HG03196 (cell line): ENCODE measurements around the gene CLSTN1.

Experiments
- ATAC-seq: cut with Tn5 transposase; IDR thresholded peaks from one replicate; pipeline ENCODE4 v1.9.1; 2021; ENCODE audit not compliant: unreplicated experiment

Gene CLSTN1

DNA sequence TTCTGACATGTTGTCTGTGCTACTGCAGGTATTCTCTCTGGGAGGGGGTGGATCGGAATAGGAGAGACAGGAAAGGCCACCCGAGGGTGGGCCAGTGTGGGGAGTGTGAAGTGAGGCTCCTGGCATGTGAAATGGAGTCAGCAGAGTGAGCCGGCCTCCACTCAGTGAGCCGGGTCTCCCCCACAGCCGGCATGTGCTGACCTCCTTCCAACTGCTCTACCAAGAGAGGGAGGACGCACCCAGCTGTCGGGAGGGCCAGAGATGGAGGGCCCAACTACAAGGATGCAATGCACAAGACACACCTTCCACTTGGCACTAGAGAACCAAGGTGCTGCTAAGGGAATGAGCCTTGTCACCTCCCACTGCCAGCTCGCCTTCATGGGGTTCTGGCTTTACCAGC is 28.2 kb upstream of the CLSTN1 start:
- ATAC-seq: no peak

DNA sequence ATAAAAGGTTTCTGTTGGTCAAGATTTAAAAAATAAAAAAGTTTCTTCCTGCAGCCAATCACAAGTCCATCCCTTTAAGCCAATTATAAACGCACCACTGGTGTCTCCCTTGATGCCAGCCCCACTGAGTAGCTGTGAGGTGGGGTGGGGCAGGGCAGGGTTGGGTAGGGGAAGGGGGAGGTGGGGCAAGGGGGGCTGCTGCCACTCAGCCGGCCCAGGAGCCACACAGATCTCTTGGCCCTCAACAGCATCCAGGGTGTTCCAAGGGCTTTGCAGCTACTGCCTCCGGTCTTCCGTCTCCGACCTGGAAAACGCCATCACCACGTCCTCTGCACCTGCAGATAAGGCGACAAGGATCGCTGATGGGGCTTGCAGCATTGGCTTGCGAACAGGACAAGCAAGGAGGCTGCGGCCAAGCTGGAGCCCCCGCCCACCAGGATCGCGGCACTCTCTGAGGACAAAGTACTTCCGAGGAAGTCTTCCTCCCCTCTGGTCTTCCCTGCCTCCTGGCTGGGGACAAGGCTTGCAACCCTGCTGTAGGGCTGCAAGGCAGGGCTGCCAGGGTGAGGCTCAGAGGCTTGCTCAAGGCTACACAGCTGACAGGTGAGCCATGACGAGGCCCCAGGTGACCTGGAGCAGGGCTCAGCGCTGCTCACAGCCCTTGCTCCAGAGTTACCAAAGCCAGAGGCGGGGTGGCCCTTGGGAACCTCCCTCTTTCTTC is 26.8 kb upstream of the CLSTN1 start:
- ATAC-seq: no peak

DNA sequence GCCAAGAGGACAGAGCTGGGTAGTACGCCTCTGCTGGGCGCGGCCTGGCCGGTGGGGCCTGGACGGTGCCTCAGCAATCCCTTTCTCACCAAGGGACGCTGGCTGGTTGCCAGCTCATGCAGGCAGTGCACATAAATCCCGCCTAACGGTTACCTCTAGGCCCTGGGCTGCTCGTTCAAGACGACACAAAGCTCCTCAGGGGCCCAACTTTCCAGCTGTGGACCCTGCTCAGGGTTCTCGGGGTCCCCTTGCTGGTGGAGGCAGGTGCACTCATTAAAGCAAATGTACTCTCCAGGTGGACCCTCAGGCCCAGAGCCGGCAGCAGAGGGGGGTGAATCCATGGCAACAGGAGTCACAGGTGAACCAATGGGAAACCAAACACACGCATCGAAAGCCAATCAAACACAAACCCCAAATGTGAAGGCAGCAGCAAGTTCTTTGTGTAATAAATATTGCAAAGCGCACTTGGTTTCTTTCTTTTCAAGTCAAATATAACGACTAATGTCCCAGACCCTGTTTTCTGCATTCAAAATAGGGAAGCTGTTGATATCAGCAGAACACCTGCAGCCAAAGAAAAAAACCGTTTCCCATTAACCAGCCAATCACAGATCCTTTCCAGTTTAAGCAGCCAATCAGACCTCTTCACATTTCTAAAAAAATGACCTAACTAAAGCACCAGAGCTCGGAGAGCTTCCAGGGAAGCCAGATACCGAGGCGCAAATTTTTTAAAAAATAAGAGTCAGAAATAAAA is 26.1 kb upstream of the CLSTN1 start:
- ATAC-seq: no peak

DNA sequence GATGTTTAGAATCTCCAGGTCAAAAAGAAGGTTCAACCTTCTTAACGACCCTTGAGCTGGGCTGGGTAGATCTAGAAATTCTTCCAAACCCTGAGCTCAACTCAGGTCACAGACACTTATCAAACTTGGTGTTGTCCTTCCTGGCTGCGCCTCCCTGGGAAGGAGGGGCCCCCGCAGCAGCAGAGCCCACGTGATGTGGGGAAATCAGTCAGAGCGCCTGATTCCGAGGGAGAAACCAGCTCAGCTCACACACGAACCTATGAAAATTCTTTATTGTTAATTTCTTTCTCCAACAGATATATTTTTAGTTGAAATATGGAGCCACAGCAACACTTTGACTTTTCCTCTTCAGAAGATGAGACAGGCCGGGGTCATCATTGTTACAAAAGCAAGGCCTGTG is 24.3 kb upstream of the CLSTN1 start:
- ATAC-seq: no peak

DNA sequence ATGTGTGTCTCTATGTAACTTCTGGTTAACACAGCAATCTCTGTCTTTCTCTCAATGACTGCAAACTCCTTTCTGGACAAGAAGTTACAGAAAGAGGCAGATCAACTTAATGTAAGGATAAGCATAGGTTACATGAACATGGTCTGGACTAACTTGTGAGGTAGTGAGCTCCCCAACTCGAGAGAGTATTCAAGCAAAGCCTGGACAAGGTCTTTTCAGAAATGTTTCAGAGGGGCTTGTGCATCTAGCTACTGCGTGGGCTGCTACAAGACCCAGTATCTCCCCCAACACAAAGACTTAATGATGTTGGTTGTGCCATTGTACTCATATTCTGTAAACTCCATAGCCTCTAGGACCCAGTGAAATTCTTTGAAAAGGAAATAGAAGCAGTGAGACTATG is 23.5 kb upstream of the CLSTN1 start:
- ATAC-seq: no peak

DNA sequence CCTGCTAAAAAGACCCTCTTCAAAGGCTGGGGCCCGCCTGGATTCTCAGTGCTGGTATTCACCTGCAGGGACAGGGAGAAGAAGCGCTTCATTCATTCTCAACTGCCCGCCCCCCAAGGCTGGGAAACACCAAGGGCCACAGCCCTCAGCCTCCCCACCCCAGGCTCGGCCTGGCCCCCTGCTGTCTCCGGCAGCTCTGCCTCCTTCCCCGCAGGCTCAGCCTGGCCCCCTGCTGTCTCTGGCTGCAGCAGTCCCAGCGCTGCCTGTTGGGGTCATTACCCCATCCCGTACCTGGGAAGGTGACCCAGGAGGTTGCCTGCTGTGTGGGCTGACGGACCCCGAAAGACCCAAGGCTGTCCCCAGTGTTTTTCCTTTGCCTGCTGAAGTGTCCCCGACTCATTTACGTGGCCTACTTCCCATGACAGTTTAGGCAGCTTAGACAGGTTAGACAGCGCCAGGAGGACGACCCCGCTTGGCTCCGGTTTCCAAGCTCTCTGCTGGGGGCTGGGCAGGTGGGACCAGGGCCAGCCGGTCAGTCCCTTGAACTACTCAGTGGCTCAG is 22.9 kb upstream of the CLSTN1 start:
- no peak for ATAC-seq

DNA sequence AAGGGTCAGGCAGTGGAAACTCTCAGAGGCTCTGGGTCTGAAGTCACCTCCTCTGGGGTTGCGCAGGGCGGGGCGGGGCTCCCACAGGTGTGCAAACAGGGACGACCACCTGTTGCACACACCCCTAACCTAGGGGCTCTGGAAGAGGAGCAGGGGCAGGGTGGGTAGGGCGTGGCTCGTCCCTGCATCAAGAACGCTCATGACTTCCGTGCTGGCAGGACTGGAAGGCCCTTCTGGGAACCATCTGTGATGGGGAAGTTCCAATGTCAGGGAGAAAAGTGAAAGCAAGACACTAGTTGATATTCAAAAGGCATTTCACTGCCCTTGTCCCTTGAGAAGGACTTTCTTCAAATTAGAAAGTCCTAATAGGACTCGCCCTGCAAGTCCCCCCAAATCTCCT is 22.1 kb upstream of the CLSTN1 start:
- no peak for ATAC-seq

DNA sequence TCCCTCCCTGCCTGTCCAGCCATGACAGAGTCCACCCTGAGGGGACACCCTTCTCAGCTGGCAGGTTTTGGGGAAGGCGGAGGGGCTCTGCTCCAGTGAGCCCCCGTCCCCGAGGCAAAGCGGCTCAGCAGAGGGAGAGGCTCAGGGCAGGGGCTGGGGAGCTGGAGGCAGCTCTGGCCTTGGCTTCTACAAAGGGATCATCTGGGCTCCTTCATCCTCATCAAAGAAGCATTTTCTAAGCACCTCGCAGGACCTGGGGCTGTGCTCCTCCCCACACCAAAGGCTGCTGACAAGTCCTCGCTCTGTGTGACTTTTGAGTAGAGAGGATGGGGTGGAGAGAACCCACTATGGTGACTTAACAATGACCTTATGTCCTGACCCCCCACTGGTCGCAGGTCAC is 21.0 kb upstream of the CLSTN1 start:
- no peak for ATAC-seq

DNA sequence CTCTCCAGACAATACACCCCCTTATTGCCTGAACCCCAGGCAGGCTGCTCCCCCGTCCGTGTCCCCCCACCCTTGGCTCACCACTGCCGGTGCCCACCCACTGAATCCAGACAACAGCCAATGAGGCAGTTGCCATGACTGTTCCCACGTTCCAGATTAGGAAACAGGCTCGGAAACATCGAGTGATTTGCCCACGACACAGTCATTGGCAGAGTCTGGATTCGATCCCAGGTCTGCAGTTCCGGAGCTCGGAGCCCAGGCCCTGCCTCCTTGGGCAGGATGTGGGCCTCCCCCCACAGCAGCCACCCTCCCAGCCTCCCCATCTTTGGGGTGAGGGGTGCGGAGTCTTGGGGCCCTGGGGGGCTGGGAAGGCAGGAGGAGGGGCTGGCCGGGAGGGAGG is 20.3 kb upstream of the CLSTN1 start:
- ATAC-seq: no peak

DNA sequence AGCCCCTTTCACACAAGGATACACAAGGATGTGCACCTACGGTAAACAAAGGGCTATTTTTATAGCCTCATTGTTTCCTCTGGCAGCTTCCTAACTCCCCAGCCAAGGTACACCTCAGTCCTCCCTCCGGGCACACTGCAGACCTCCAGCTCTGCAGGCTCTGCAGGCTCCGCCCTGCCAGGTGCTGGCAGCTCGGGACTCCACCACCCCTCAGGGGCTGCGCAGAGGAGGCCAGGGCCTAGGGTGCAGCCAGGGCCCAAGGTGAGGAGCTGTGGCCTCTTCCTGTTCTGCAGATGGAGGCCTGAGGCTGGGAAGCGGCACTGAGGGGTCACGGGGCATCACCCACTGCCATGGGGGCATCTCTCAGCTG is 19.8 kb upstream of the CLSTN1 start:
- no peak for ATAC-seq

DNA sequence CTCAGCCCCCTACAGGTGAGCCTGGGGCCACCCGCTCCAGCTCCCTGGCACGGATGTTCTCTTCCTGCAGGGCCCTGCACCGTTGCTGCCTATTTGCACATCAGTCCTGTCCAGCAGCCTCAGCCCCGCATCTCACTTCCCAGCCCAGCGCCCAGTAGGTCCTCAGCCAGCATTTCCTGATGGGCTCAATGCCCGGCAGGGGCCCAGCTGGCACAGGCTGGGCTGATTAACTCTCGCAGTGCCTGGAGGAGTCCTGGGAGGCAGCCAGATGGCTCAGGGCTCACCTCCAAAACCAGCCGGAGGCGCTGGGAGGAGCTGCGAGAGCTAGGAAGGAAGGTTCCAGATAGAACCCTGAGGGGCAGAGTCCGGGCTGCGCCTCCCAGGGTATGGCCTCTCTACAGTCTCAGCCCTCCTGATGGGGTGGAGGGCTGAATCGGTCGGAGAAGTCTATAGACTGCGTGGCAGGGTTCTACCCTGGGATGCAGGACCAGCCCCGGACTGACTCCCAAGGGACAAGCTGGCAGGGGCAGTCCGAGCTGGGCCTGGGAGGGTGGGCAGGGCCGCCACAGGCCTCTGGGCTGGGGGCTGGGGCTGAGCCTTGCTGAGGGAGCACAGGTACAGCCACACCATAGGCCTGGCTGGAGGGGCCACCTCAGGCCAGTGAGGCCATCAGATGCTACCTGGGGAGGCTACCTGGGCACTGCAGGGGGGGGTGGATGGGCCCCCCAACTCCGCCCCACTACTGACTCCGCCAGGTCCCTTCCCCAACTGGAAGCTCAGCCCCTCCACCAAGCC is 19.2 kb upstream of the CLSTN1 start:
- ATAC-seq: no peak

DNA sequence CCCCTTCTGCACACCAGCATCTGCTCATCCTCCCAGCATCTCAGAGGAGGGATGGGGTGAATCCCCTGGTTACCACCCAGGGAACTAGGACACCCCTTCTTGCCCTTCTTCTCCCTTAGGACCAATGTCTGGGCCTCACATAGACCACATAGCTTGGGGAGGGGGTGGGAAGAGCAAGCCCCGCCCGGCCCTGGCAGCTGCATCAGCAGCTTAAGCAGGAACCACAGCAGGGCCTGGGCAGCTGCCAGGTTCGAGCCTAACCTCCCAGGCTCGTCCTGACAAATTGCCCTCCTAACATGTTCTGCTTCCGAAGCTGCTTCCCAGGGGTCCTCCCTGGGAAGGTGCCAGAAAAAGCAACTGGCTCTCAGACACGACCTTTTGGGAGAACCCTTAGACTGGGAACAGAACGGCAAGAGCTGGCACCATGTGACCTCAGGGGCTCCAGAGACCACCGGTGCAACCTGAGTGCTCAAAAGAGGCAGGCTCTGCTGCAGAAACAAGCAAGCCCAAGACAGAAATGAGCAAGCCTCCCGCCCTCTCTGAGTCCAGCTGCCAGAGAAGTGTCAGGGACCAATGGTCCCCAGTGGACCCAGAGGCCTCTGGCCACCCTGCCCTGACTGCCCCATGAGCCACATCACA is 18.4 kb upstream of the CLSTN1 start:
- no peak for ATAC-seq

DNA sequence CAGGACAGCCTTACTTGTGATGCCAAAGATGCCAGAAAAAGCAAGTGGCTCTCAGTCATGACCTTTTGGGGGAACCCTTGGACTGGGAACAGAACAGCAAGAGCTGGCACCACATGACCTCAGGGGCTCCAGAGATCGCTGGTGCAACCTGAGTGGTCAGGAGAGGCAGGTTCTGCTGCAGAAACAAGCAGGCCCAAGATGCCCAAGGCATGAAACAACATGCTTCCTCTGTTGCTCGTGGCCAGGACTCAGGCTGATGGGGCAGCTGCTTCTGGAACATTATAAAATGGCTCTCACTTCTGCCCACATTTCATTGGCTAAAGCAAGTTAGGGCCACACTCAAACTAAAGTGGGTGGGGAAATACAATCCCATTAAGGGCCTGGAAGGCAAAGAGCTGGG is 17.7 kb upstream of the CLSTN1 start:
- no peak for ATAC-seq

DNA sequence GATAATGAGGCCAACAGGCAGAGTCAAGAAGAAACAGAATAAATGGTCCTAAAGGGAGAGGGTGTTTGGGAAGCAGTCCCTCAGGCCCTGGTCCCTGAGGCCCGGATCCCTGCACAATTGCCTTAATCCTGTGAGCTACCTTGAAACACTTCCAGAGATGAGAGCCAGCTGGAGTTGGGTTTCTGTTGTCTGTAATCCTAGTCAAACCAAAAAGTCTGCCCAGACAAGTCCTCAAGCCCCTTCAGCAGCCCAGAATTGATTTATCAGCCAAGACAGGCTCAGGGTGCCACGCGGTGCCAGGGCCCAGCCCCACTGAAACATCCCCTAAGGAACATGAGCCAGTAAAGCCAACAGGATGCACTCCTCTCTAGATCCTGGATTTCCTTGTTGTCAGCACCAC is 16.4 kb upstream of the CLSTN1 start:
- ATAC-seq: no peak

DNA sequence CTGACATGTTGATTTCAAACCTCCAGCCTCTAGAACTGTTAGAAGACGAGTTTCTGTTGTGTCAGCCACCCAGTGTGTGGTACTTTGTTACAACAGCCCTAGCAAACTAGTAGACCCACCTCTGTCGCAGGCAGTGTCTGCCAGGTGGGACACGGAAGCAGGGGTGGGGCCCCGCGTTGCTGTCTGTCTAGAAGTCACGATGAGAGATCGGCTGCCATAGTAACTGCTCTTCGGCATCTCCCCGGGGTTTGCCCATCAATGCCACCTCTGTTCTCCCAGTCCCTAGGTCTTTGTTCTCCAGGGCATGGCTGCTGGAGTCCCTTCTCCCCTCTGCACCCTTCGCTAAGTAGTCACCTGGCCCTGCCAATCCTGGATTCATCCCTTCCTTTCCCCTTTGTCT is 15.2 kb upstream of the CLSTN1 start:
- ATAC-seq: no peak

DNA sequence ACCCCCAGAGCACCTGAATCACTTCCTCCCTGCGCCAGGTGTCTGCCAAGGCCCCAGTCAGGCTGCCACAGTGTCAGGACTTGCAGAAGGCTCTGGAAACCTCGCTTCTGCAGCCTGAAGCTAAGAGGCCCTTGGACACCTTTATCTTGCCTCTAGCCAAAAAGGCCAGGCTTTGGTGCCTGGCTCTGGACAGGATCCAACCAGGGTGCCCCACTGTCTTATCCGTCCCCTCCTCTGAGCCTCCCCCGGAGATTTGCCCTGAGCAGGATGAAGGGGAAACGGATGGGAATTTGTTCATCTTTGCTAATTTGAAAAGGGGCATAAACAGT is 12.8 kb upstream of the CLSTN1 start:
- no peak for ATAC-seq

DNA sequence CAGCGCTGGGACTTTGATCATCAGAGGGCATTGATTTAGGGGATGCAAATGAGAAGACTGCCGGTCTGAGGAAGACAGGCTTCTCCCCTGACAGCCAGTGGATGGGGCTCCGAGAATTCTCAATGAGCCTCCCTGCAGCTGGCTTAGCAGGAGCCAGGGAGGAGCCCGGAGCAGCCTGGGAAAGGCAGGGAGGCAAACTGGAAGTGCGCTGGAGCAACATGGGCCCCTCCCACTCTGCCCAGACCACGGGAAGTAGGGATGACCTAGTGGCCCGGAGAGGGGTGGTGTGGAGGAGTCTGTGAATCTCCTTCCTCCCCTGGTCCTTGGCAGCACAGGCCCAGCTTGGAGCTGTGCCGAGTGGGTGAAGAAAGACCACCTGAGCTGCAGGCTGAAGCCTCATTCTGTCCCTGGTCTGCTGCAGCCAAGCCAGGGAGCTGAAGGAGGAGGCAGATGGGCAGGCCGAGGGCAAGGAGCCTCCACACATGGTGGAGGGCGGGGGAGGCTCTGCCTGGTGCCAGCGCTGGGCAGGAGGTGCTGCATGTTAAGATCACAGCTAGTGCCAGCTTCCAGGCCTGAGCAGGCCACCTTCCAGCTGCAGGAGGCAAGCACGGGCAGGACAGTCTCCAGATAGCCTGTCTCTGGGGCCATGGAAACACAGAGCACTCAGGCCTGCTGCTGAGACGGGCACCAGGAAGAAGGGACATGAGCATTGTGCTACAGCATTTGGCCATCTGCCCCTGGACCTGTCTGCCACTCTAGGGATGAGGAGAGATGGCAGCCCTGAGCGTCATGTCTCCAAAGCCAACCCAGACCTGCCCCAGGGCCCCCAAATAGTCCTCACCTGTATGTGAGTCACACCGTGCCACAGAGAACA is 12.2 kb upstream of the CLSTN1 start:
- ATAC-seq: no peak

DNA sequence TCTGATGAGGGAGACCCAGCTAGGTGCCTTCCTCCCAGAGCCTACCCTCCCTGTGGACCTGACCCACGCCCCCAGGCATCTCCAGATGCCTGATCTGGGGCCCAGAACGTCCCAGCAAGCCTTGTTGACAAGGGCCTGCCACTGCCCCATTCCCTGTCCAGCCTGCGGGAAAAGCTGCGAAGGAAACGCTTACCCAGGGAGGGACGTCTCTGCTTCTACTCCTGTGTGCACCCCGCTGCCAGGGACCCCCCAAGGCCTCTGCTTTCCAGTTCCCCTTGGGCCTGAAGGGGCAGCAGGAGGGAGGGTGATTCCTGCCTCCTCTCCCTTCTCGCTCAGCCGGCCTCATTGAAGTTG is 11.6 kb upstream of the CLSTN1 start:
- no peak for ATAC-seq

DNA sequence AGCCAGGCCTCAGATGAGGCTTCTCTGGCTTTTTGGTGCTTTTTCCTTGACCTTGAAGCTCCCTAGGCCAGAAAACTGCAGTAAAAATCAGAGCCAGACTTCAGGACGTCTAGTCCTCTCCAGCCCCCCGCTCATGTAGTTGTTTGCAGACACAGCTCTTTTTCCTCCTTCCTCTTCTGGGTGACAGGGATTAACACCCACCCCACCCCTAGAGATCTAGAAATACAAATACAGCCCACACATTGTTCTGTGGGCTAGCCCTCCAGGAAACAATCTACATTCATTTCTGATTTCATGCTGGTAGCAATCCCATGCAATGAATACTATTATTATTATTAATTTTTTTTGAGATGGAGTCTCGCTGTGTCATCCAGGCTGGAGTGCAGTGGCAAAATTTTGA is 9.9 kb upstream of the CLSTN1 start:
- no peak for ATAC-seq

DNA sequence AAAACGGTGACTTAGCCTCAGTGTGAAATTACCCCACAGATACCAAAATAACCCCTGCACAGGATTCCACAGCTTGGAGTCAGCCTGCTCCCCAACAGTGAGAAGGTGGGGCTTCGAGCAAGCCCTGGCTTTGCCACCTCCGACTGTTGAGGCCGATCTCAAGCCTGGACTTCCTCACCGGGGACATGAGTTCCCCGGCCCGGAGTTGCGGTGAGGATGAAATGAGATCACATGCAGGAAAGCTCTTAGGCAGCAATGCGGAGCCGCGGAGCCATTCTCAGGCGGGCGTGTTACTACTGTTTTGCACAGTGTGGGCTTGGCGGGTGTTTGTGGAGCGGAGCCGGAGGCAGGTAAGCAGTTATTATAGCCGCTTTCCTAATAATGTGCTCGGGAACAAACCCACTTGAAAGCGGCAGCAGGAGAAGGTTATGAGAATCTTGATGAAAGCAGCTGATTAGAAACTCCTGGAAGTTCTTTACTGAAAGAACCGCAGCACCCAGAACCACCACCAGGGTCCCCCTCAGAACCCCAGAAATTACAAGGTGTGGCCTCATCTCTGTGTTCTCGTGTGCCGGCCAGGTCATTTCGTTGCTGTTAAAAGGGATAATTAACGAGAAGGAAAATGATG is 3.9 kb upstream of the CLSTN1 start:
- ATAC-seq: no peak
